IMR-90 (cell line): Measurements from ENCODE around the gene LRFN2. TPM values are rescaled to one million over a fixed set of nuclear protein-coding genes. Genes with fewer than 3 reads are reported as not detected.

ENCODE experiments used
- ATAC-seq: fragments of 200-7000 bp; cut with Tn5 transposase; 2 replicates; pipeline ENCODE4 v1.9.1; 2020; ENCODE audit warnings: low read depth, mild to moderate bottlenecking, moderate library complexity
- BruUV-seq: library from RNA; stranded (reverse); fragments of 400-500 nt; replicated peaks from 2 replicates; lab custom pipeline; 2021; lab: Mats Ljungman, UMichigan
- CTCF ChIA-PET: fragments of 300-600 bp; formaldehyde crosslinking; extraction: SDS; loops from one replicate; lab custom pipeline; 2021; ENCODE audit warnings: antibody characterized with exemption; lab: Yijun Ruan, JAX
- POLR2A ChIA-PET: fragments of 300-600 bp; sonication (Branson Sonifier 250); formaldehyde crosslinking; loops from one replicate; lab custom pipeline; 2022; ENCODE audit warnings: antibody characterized with exemption; ENCODE audit not compliant: unreplicated experiment; lab: Charles Lee
- DNase-seq: peaks from one replicate; pipeline ENCODE4 v3.0.0; 2013
- H2AFZ ChIP-seq: replicated peaks from 2 replicates; pipeline ENCODE3; 2013; ENCODE audit warnings: low read length, mild to moderate bottlenecking; ENCODE audit not compliant: poor library complexity
- H2AK5ac ChIP-seq: 2 replicates; pipeline ENCODE4 v1.6.1; 2013; ENCODE audit warnings: low read depth, low read length, inconsistent platforms
- H2AK9ac ChIP-seq: replicated peaks from 2 replicates; pipeline ENCODE3; 2013; ENCODE audit warnings: mild to moderate bottlenecking, low read depth, low read length, moderate library complexity; ENCODE audit not compliant: poor library complexity
- H2BK120ac ChIP-seq: 2 replicates; pipeline ENCODE4 v1.6.1; 2013; ENCODE audit warnings: low read depth, low read length, inconsistent platforms
- H2BK15ac ChIP-seq: 3 replicates; pipeline ENCODE4 v1.6.1; 2013; ENCODE audit warnings: low read depth, low read length, inconsistent platforms
- H2BK20ac ChIP-seq: 2 replicates; pipeline ENCODE4 v1.6.1; 2013; ENCODE audit warnings: low read depth, mild to moderate bottlenecking, inconsistent platforms, low read length, moderate library complexity
- H2BK5ac ChIP-seq: 2 replicates; pipeline ENCODE4 v1.6.1; 2013; ENCODE audit warnings: mild to moderate bottlenecking, low read depth, low read length, inconsistent platforms; ENCODE audit not compliant: poor library complexity, severe bottlenecking
- H3K14ac ChIP-seq: replicated peaks from 2 replicates; pipeline ENCODE4 v1.6.1; 2013; ENCODE audit warnings: low read depth, low read length, inconsistent platforms
- H3K18ac ChIP-seq: 2 replicates; pipeline ENCODE4 v1.6.1; 2013; ENCODE audit warnings: low read depth, low read length, control low read depth
- H3K23ac ChIP-seq: 2 replicates; pipeline ENCODE4 v1.6.1; 2013; ENCODE audit warnings: low read depth, low read length, inconsistent platforms
- H3K27ac ChIP-seq: 2 replicates; pipeline ENCODE4 v1.5.1; 2013; ENCODE audit warnings: mild to moderate bottlenecking, control low read depth, low read length; ENCODE audit not compliant: insufficient read depth
- H3K27me3 ChIP-seq: 2 replicates; pipeline ENCODE4 v1.6.1; 2013; ENCODE audit warnings: low read length; ENCODE audit not compliant: control insufficient read depth, insufficient read depth
- H3K36me3 ChIP-seq: 2 replicates; pipeline ENCODE4 v1.6.1; 2013; ENCODE audit warnings: low read length, mixed read lengths; ENCODE audit not compliant: control insufficient read depth, insufficient read depth
- H3K4ac ChIP-seq: 2 replicates; pipeline ENCODE4 v1.6.1; 2013; ENCODE audit warnings: low read depth, low read length, inconsistent platforms
- H3K4me1 ChIP-seq: 2 replicates; pipeline ENCODE4 v1.6.1; 2013; ENCODE audit warnings: low read length, mixed read lengths; ENCODE audit not compliant: control insufficient read depth, insufficient read depth
- H3K4me2 ChIP-seq: 2 replicates; pipeline ENCODE4 v1.6.1; 2013; ENCODE audit warnings: low read depth, mild to moderate bottlenecking, control low read depth, low read length, moderate library complexity
- H3K4me3 ChIP-seq: 2 replicates; pipeline ENCODE4 v1.5.1; 2013; ENCODE audit warnings: low read depth, mild to moderate bottlenecking, control low read depth, low read length, moderate library complexity; ENCODE audit not compliant: insufficient read depth
- H3K56ac ChIP-seq: 2 replicates; pipeline ENCODE4 v1.6.1; 2013; ENCODE audit warnings: low read length, inconsistent platforms; ENCODE audit not compliant: insufficient read depth; ENCODE audit errors: extremely low read depth
- H3K79me1 ChIP-seq, 2 experiments: 2 replicates each; pipeline ENCODE4 v1.6.1; 2013; ENCODE audit warnings: low read length in 2 of 2, inconsistent platforms in 1 of 2, low read depth in 1 of 2
- H3K9ac ChIP-seq: 2 replicates; pipeline ENCODE4 v1.6.1; 2013; ENCODE audit warnings: low read depth, low read length, control low read depth
- H3K9me1 ChIP-seq: 2 replicates; pipeline ENCODE4 v1.6.1; 2013; ENCODE audit warnings: low read length, inconsistent platforms; ENCODE audit not compliant: insufficient read depth
- H3K9me3 ChIP-seq: 2 replicates; pipeline ENCODE4 v1.6.1; 2013; ENCODE audit warnings: low read length; ENCODE audit not compliant: control insufficient read depth, insufficient read depth
- H4K20me1 ChIP-seq: 2 replicates; pipeline ENCODE4 v1.6.1; 2013; ENCODE audit warnings: low read length, inconsistent platforms; ENCODE audit not compliant: insufficient read depth
- H4K5ac ChIP-seq: 2 replicates; pipeline ENCODE4 v1.6.1; 2013; ENCODE audit warnings: mild to moderate bottlenecking, low read depth, low read length, control low read depth
- H4K8ac ChIP-seq, 2 experiments: 2 replicates each; pipeline ENCODE4 v1.6.1; 2013; ENCODE audit warnings: low read depth in 2 of 2, low read length in 2 of 2, control low read depth in 1 of 2, inconsistent platforms in 1 of 2
- H4K91ac ChIP-seq: 2 replicates; pipeline ENCODE4 v1.6.1; 2013; ENCODE audit warnings: low read depth, low read length, inconsistent platforms; ENCODE audit not compliant: insufficient read depth
- BHLHE40 ChIP-seq: fragments of 150-350 bp; IDR thresholded peaks from 2 replicates; pipeline ENCODE4 v1.6.1; 2016; ENCODE audit warnings: mild to moderate bottlenecking, low read depth, low read length
- CTCF ChIP-seq: conservative IDR thresholded peaks from 2 replicates; pipeline ENCODE4 v1.5.1; 2012; ENCODE audit warnings: mild to moderate bottlenecking, low read depth, low read length, improper control_type of control experiment
- FOS ChIP-seq: fragments of 150-350 bp; IDR thresholded peaks from 2 replicates; pipeline ENCODE4 v1.6.1; 2016; ENCODE audit warnings: low read depth, low read length
- MAFK ChIP-seq: IDR thresholded peaks from 2 replicates; pipeline ENCODE4 v1.6.1; 2012; ENCODE audit warnings: low read depth, low read length, improper control_type of control experiment
- MAZ ChIP-seq: IDR thresholded peaks from 2 replicates; pipeline ENCODE4 v1.6.1; 2012; ENCODE audit warnings: low read depth, mild to moderate bottlenecking, low read length, improper control_type of control experiment, moderate library complexity, borderline replicate concordance
- MXI1 ChIP-seq: IDR thresholded peaks from 2 replicates; pipeline ENCODE4 v1.6.1; 2012; ENCODE audit warnings: low read depth, mild to moderate bottlenecking, low read length, moderate library complexity, borderline replicate concordance
- NFE2L2 ChIP-seq: fragments of 150-350 bp; IDR thresholded peaks from 2 replicates; pipeline ENCODE4 v1.6.1; 2016; ENCODE audit warnings: low read depth, mild to moderate bottlenecking, low read length
- RAD21 ChIP-seq: IDR thresholded peaks from 2 replicates; pipeline ENCODE4 v1.6.1; 2012; ENCODE audit warnings: low read length, improper control_type of control experiment
- RCOR1 ChIP-seq: IDR thresholded peaks from 2 replicates; pipeline ENCODE4 v1.6.1; 2012; ENCODE audit warnings: mild to moderate bottlenecking, low read length, improper control_type of control experiment; ENCODE audit not compliant: insufficient replicate concordance
- RFX5 ChIP-seq: IDR thresholded peaks from 2 replicates; pipeline ENCODE4 v1.8.0; 2012; ENCODE audit warnings: low read depth, mild to moderate bottlenecking, low read length, moderate library complexity
- WGBS, 2 experiments: methylation state at CpG; one replicate each; pipeline versions ENCODE4 v1.1.5 to v1.1.7; 2013; ENCODE audit warnings: missing lambda C conversion rate in 2 of 2; ENCODE audit not compliant: insufficient read length in 1 of 2; ENCODE audit errors: extremely low coverage in 2 of 2; 5-methylcytosine and 5-hydroxymethylcytosine counted together
- dilution Hi-C: fragments of 300-500 bp; cut with HindIII; formaldehyde crosslinking; loops from one replicate; pipeline ENCODE4 v1.14.3; 2018; ENCODE audit warnings: low sequenced_read_pairs; ENCODE audit not compliant: unreplicated experiment
- in situ Hi-C: fragments of 300-500 bp; cut with MboI; formaldehyde crosslinking; loops from 3 replicates; pipeline ENCODE4 v1.14.3; 2019; ENCODE audit warnings: low sequenced_read_pairs, inconsistent platforms, mixed read lengths
- intact Hi-C: fragments of 100-400 bp; cut with micrococcal nuclease; formaldehyde crosslinking; loops from 2 replicates; pipeline ENCODE4 v1.10.0; 2022
- polyA plus RNA-seq, 3 experiments: library from polyadenylated mRNA; depleted of rRNA; stranded (reverse); fragments of >200 nt; gene quantifications; 2 replicates each; pipeline ENCODE4 v1.2.3, GENCODE V29; 2012; ENCODE audit warnings: low replicate concordance in 1 of 3
- total RNA-seq: library from RNA; depleted of rRNA; stranded (reverse); fragments of >200 nt; gene quantifications from 2 replicates; pipeline ENCODE4 v1.2.3, GENCODE V29; 2012
- TF ChIP-seq, protein P1 (sequence below): fragments of 150-350 bp; IDR thresholded peaks from 2 replicates; pipeline ENCODE4 v1.6.1; 2017; ENCODE audit warnings: mild to moderate bottlenecking, antibody characterized with exemption, low read length, low read depth

LRFN2 gene
- total and polyA plus RNA-seq, 2 of the 4 experiments (the other 2 are of a cell fraction) = not detected

- no peak overlapping the region for H2AK5ac ChIP-seq
Measured at GRCh38 chr6:40456390-40457013, 130.7 kb downstream of the LRFN2 start.

More at GRCh38 chr6:40456390-40457013, 130.7 kb downstream of the LRFN2 start:
- H3K27me3 ChIP-seq = no peaks in the 10 kb centered on the region
- H4K8ac ChIP-seq = no peak overlapping the region
- no peak overlapping the region for H3K4me2 ChIP-seq
- no peak overlapping the region for H3K27ac ChIP-seq
- no peak overlapping the region for H3K18ac ChIP-seq
- DNase-seq (no peak), ATAC-seq (no peak)
- H3K9me1 ChIP-seq = no peaks in the 10 kb centered on the region
- H2AFZ ChIP-seq = no peak overlapping the region
- intact Hi-C loops = no loop called here
- TF ChIP-seq BHLHE40 = no peak
- TF ChIP-seq RCOR1 = no peak
- no peak for TF ChIP-seq CTCF
- TF ChIP-seq NFE2L2 = no peak
- TF ChIP-seq MXI1 = no peak
- no peak for TF ChIP-seq MAFK
- TF ChIP-seq MAZ = no peak
- no peak for TF ChIP-seq RFX5
- TF ChIP-seq, protein P1, sequence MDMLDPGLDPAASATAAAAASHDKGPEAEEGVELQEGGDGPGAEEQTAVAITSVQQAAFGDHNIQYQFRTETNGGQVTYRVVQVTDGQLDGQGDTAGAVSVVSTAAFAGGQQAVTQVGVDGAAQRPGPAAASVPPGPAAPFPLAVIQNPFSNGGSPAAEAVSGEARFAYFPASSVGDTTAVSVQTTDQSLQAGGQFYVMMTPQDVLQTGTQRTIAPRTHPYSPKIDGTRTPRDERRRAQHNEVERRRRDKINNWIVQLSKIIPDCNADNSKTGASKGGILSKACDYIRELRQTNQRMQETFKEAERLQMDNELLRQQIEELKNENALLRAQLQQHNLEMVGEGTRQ = no peak
- no peak for TF ChIP-seq RAD21
- TF ChIP-seq FOS = no peak
- no peak overlapping the region for H2BK15ac ChIP-seq
- H2BK5ac ChIP-seq = no peak overlapping the region
- ChIA-PET CTCF (no interaction called here), POLR2A (no interaction called here)
- no peaks in the 10 kb centered on the region for H4K20me1 ChIP-seq
- H3K4me3 ChIP-seq = no peak overlapping the region
- no peak overlapping the region for H3K23ac ChIP-seq
- H2AK9ac ChIP-seq = no peak overlapping the region
- no peaks in the 10 kb centered on the region for H3K9me3 ChIP-seq
- 33% methylated on average over 1 of the region's 5 CpGs; no CpG with 5 or more reads in 1 of the 2 experiments for WGBS, 2 experiments
- H3K4me1 ChIP-seq = no peaks in the 10 kb centered on the region
- in situ Hi-C loops = no loop called here
- H3K9ac ChIP-seq = no peak overlapping the region
- dilution Hi-C loops = no loop called here
- H4K5ac ChIP-seq = no peak overlapping the region
- no peak overlapping the region for H2BK20ac ChIP-seq
- H4K91ac ChIP-seq = no peak overlapping the region
- H3K14ac ChIP-seq = no peak overlapping the region
- BruUV-seq = no TSS peak
- H3K4ac ChIP-seq = no peak overlapping the region
- H3K36me3 ChIP-seq = no peaks in the 10 kb centered on the region
- no peaks in the 10 kb centered on the region for H3K79me1 ChIP-seq
- H2BK120ac ChIP-seq = no peak overlapping the region
- no peak overlapping the region for H3K56ac ChIP-seq
